PC-9 (cell line): ENCODE measurements around the gene BCL2L1.
A peak's percentile ranks its signal among the peaks of the same experiment; 100 is the strongest.

Source experiments
- EZH2 ChIP-seq: fragments of 200-600 bp; sonication (generic); IDR thresholded peaks from 2 replicates; pipeline ENCODE4 v1.8.0; 2017; ENCODE audit warnings: antibody characterized with exemption, low read depth
- TF ChIP-seq, protein P1 (sequence below): fragments of 200-600 bp; sonication (generic); conservative IDR thresholded peaks from 2 replicates; pipeline ENCODE4 v1.6.1; 2017; ENCODE audit warnings: mixed run types, antibody characterized with exemption, mild to moderate bottlenecking, moderate library complexity

DNA sequence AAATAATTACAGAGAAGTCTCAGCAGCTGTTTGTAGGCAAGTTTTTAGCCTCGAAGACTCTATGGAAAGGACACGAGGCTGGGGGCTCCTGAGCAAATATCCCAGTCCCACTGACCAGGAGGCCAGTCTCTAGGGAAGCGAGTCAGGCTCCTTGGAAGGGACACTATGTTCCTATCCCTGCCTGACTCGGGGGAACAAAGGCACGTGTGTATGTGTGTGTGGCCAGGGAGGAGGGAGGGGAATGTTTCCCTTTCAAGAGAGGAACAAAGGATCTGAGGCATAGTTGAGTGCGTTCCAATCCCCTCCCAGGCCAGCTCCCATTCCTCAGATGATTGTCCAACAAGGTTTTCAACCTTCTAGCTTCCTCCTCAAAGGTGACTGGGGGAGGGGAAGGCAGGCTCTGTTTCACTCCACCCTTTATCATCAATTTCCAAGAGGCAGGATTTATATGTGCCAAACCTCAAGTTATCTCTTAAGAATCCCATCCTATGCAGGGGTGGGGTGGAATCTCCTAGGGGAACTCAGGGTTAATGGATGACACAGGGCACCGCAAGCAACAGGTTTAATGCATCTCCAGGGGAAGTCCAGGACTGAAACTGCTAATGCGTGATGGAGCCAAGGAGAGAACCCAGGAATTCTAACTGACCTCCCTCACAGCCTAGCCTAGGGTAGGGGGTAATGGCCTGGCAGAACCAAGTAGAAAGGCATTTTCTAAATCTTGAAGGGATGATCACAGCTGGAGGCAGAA lies 9.9 kb downstream of the BCL2L1 start:
- TF ChIP-seq, protein P1, sequence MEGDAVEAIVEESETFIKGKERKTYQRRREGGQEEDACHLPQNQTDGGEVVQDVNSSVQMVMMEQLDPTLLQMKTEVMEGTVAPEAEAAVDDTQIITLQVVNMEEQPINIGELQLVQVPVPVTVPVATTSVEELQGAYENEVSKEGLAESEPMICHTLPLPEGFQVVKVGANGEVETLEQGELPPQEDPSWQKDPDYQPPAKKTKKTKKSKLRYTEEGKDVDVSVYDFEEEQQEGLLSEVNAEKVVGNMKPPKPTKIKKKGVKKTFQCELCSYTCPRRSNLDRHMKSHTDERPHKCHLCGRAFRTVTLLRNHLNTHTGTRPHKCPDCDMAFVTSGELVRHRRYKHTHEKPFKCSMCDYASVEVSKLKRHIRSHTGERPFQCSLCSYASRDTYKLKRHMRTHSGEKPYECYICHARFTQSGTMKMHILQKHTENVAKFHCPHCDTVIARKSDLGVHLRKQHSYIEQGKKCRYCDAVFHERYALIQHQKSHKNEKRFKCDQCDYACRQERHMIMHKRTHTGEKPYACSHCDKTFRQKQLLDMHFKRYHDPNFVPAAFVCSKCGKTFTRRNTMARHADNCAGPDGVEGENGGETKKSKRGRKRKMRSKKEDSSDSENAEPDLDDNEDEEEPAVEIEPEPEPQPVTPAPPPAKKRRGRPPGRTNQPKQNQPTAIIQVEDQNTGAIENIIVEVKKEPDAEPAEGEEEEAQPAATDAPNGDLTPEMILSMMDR, result 0 out of 2 replicates have a peak, but pooled peaks have one; percentile 19
- no peak for TF ChIP-seq EZH2
